Left ventricle myocardium inferior (tissue), 1 donor: ENCODE data around the gene RSPO4. TPM values are rescaled to one million over a fixed set of nuclear protein-coding genes. Genes with fewer than 3 reads are reported as not detected.
"Not testable (repeated sequence)": the region's sequence is repeated elsewhere in the genome, so short reads cannot be mapped to it uniquely, and the experiment has no call there.

ENCODE experiments used
- DNase-seq: peaks from one replicate; pipeline ENCODE4 v3.0.0-alpha.2; 2020
- H3K27ac ChIP-seq: fragments of 200-600 bp; replicated peaks from 2 replicates; pipeline ENCODE4 v1.8.0; 2021
- H3K27me3 ChIP-seq: fragments of 200-600 bp; 2 replicates; pipeline ENCODE4 v1.8.0; 2021; ENCODE audit warnings: low read depth
- H3K36me3 ChIP-seq: fragments of 200-600 bp; 2 replicates; pipeline ENCODE4 v1.8.0; 2021
- H3K4me1 ChIP-seq: fragments of 200-600 bp; 2 replicates; pipeline ENCODE4 v1.8.0; 2021
- H3K4me3 ChIP-seq: fragments of 200-600 bp; 2 replicates; pipeline ENCODE4 v1.8.0; 2021; ENCODE audit warnings: mild to moderate bottlenecking, moderate library complexity
- H3K9me3 ChIP-seq: fragments of 200-600 bp; replicated peaks from 2 replicates; pipeline ENCODE4 v1.8.0; 2021
- CTCF ChIP-seq: fragments of 200-600 bp; IDR thresholded peaks from 2 replicates; pipeline ENCODE4 v1.8.0; 2021; ENCODE audit warnings: antibody characterized with exemption, mild to moderate bottlenecking, borderline replicate concordance
- intact Hi-C: fragments of 100-400 bp; cut with micrococcal nuclease; formaldehyde crosslinking; loops from one replicate; pipeline ENCODE4 v1.11.0; 2022
- total RNA-seq: library from RNA; stranded (reverse); fragmentation: NEBNext Ultra II Directional; extraction: Animal tissue kit (Norgen Biotek cat#: 25700); gene quantifications from one replicate; pipeline ENCODE4 v1.2.1, GENCODE V29; 2021
- donor health status: DM: no; HTN: yes; CAD: no; lungs with severe emphysema.

Gene RSPO4
- total RNA-seq, 1 donor from 2014 or later = not detected

- no peaks in the 10 kb centered on the region for H3K36me3 ChIP-seq
- no peaks in the 10 kb centered on the region for H3K4me1 ChIP-seq
- TF ChIP-seq CTCF = no peak
- DNase-seq = no peak
- H3K9me3 ChIP-seq = no peaks in the 10 kb centered on the region
- H3K4me3 ChIP-seq = no peak overlapping the region
- no peak overlapping the region for H3K27ac ChIP-seq
- H3K27me3 ChIP-seq = peaks cover 93% of the 10 kb centered on the region
- intact Hi-C loops = no loop called here
Measured at GRCh38 chr20:988272-988671, 13.8 kb downstream of the RSPO4 start.

- peaks cover 93% of the 10 kb centered on the region for H3K27me3 ChIP-seq
- TF ChIP-seq CTCF = no peak
- H3K36me3 ChIP-seq = no peaks in the 10 kb centered on the region
- H3K4me1 ChIP-seq = no peaks in the 10 kb centered on the region
- no peaks in the 10 kb centered on the region for H3K9me3 ChIP-seq
- DNase-seq = no peak
- intact Hi-C loops = no loop called here
- H3K4me3 ChIP-seq = no peak overlapping the region
- no peak overlapping the region for H3K27ac ChIP-seq
Measured at GRCh38 chr20:987677-988076, 14.4 kb downstream of the RSPO4 start.

- Histone ChIP-seq H3K9me3 (no peaks in the 10 kb centered on the region), H3K36me3 (no peaks in the 10 kb centered on the region), H3K4me3 (no peak overlapping the region), H3K27me3 (peaks cover 89% of the 10 kb centered on the region), H3K4me1 (no peaks in the 10 kb centered on the region), H3K27ac (no peak overlapping the region)
- TF ChIP-seq CTCF = no peak
- no peak for DNase-seq
- intact Hi-C loops = no loop called here
Measured at GRCh38 chr20:986733-987355, 15.3 kb downstream of the RSPO4 start.

GRCh38 chr20:984994-985393, 17.1 kb downstream of the RSPO4 start:
- DNase-seq, intact Hi-C loops: not testable (repeated sequence)
- H3K27me3 ChIP-seq = peaks cover 91% of the 10 kb centered on the region

GRCh38 chr20:982754-983153, 19.4 kb downstream of the RSPO4 start:
- H3K9me3 ChIP-seq = no peaks in the 10 kb centered on the region
- no peak overlapping the region for H3K27ac ChIP-seq
- no peak overlapping the region for H3K4me3 ChIP-seq
- H3K36me3 ChIP-seq = no peaks in the 10 kb centered on the region
- peaks cover 85% of the 10 kb centered on the region for H3K27me3 ChIP-seq
- intact Hi-C loops = no loop called here
- no peak for TF ChIP-seq CTCF
- no peaks in the 10 kb centered on the region for H3K4me1 ChIP-seq
- DNase-seq = no peak

More at GRCh38 chr20:984994-985393, 17.1 kb downstream of the RSPO4 start:
- H3K9me3 ChIP-seq, H3K36me3 ChIP-seq, H3K4me1 ChIP-seq, H3K4me3 ChIP-seq, H3K27ac ChIP-seq: not testable (repeated sequence)

GRCh38 chr20:977021-977420, 25.1 kb downstream of the RSPO4 start:
- no peak overlapping the region for H3K4me3 ChIP-seq
- intact Hi-C loops = no loop called here
- no peaks in the 10 kb centered on the region for H3K36me3 ChIP-seq
- H3K4me1 ChIP-seq = no peaks in the 10 kb centered on the region
- H3K27me3 ChIP-seq = peaks cover 78% of the 10 kb centered on the region
- no peaks in the 10 kb centered on the region for H3K9me3 ChIP-seq
- no peak for TF ChIP-seq CTCF
- DNase-seq = no peak
- no peak overlapping the region for H3K27ac ChIP-seq
